Ureter (tissue), 1 donor: Measurements from ENCODE around the gene IFNL3. TPM values are rescaled to one million over a fixed set of nuclear protein-coding genes. Genes with fewer than 3 reads are reported as not detected.

ENCODE experiments used
- DNase-seq: peaks from one replicate; pipeline ENCODE4 v3.0.0-alpha.2; 2020; ENCODE audit warnings: low spot score
- total RNA-seq: library from RNA; stranded (reverse); gene quantifications from one replicate; pipeline ENCODE4 v1.2.4, GENCODE V29; 2023
- donor health status: DM: yes; HTN: yes; CAD: no.

The IFNL3 gene
- total RNA-seq, 1 donor from 2014 or later, result not detected

GRCh38 chr19:39193803-39194202 is 51.0 kb downstream of the IFNL3 start:
- DNase-seq, result no peak

Other genes starting within 250 kb of the IFNL3 start
- gene FBXO27, start 212.5 kb downstream of the IFNL3 start, total RNA-seq, result 48.0 TPM
- gene ACP7, start 160.6 kb downstream of the IFNL3 start, total RNA-seq, result 1.8 TPM
- 88.2 TPM for gene PAK4, start 119.2 kb downstream of the IFNL3 start, total RNA-seq
- gene NCCRP1, start 48.0 kb downstream of the IFNL3 start, total RNA-seq, result 18.4 TPM
- not detected for gene SYCN, start 40.7 kb downstream of the IFNL3 start, total RNA-seq
- not detected for gene IFNL4, start 3.9 kb upstream of the IFNL3 start, total RNA-seq
- not detected for gene IFNL2, start 23.4 kb upstream of the IFNL3 start, total RNA-seq
- gene IFNL1, start 51.4 kb upstream of the IFNL3 start, total RNA-seq, result not detected
- 1.7 TPM for gene LRFN1, start 75.9 kb upstream of the IFNL3 start, total RNA-seq
- gene GMFG, start 91.0 kb upstream of the IFNL3 start, total RNA-seq, result 22.3 TPM
- gene SAMD4B, start 97.4 kb upstream of the IFNL3 start, total RNA-seq, result 104 TPM
- gene PAF1, start 146.1 kb upstream of the IFNL3 start, total RNA-seq, result 36.9 TPM
- 51.8 TPM for gene MED29, start 146.4 kb upstream of the IFNL3 start, total RNA-seq
- 230 TPM for gene ZFP36, start 161.8 kb upstream of the IFNL3 start, total RNA-seq
- gene PLEKHG2, start 167.7 kb upstream of the IFNL3 start, total RNA-seq, result 38.8 TPM
- gene RPS16, start 190.9 kb upstream of the IFNL3 start, total RNA-seq, result 2,118 TPM
- 121 TPM for gene SUPT5H, start 200.6 kb upstream of the IFNL3 start, total RNA-seq
- gene TIMM50, start 235.8 kb upstream of the IFNL3 start, total RNA-seq, result 64.9 TPM